Measurements from ENCODE around the gene LRP2. TPM values are rescaled to one million over a fixed set of nuclear protein-coding genes. Genes with fewer than 3 reads are reported as not detected.

Gene LRP2
- total RNA-seq, 4 donors from 2014 or later = not detected

- Histone ChIP-seq H3K27me3 (no peaks in the 10 kb centered on the region), H3K27ac (no peak overlapping the region), H3K36me3 (no peaks in the 10 kb centered on the region), H3K9me3 (no peaks in the 10 kb centered on the region), H3K4me3 (no peak overlapping the region), H3K4me1 (no peaks in the 10 kb centered on the region)
- ATAC-seq (no peak), DNase-seq (no peak)
- no peak for TF ChIP-seq POLR2A (IDR thresholded peaks at IDR 0.05)
- TF ChIP-seq CTCF (IDR thresholded peaks at IDR 0.05 in 4 of 5, conservative IDR thresholded peaks at IDR 0.05 in 1 of 5) = no peak
- in situ Hi-C loops (cut with MboI; ENCODE audit: low sequenced_read_pairs in 4 of 4) = no loop called here
- intact Hi-C loops (cut with DNase I; ENCODE audit: low total_unique reads) = no loop called here
These were observed 16.6 kb downstream of the LRP2 start for GRCh38 chr2:169345486-169346437.

GRCh38 chr2:169344736-169345485 lies 17.4 kb downstream of the LRP2 start:
- Histone ChIP-seq H3K4me1 (no peaks in the 10 kb centered on the region), H3K27ac (no peak overlapping the region), H3K4me3 (no peak overlapping the region), H3K27me3 (no peaks in the 10 kb centered on the region), H3K9me3 (no peaks in the 10 kb centered on the region), H3K36me3 (no peaks in the 10 kb centered on the region)
- TF ChIP-seq POLR2A (IDR thresholded peaks at IDR 0.05) = no peak
- no peak for TF ChIP-seq CTCF (IDR thresholded peaks at IDR 0.05 in 4 of 5, conservative IDR thresholded peaks at IDR 0.05 in 1 of 5)
- in situ Hi-C loops (cut with MboI; ENCODE audit: low sequenced_read_pairs in 4 of 4) = no loop called here
- intact Hi-C loops (cut with DNase I; ENCODE audit: low total_unique reads) = no loop called here
- ATAC-seq (no peak), DNase-seq (no peak)

GRCh38 chr2:169343202-169343601 lies 19.1 kb downstream of the LRP2 start:
- ATAC-seq = no peak
- Histone ChIP-seq H3K4me1 (no peaks in the 10 kb centered on the region), H3K9me3 (no peaks in the 10 kb centered on the region), H3K36me3 (no peaks in the 10 kb centered on the region), H3K4me3 (no peak overlapping the region), H3K27me3 (no peaks in the 10 kb centered on the region), H3K27ac (no peak overlapping the region)
- DNase-seq = no peak
- intact Hi-C loops (cut with DNase I; ENCODE audit: low total_unique reads) = no loop called here
- no peak for TF ChIP-seq POLR2A (IDR thresholded peaks at IDR 0.05)
- no peak for TF ChIP-seq CTCF (IDR thresholded peaks at IDR 0.05 in 4 of 5, conservative IDR thresholded peaks at IDR 0.05 in 1 of 5)
- in situ Hi-C loops (cut with MboI; ENCODE audit: low sequenced_read_pairs in 4 of 4) = no loop called here

- ATAC-seq = no peak
- Histone ChIP-seq H3K4me3 (no peak overlapping the region), H3K9me3 (no peaks in the 10 kb centered on the region), H3K36me3 (no peaks in the 10 kb centered on the region), H3K4me1 (no peaks in the 10 kb centered on the region), H3K27ac (no peak overlapping the region), H3K27me3 (no peaks in the 10 kb centered on the region)
- intact Hi-C loops (cut with DNase I; ENCODE audit: low total_unique reads) = no loop called here
- TF ChIP-seq POLR2A (IDR thresholded peaks at IDR 0.05) = no peak
- no peak for TF ChIP-seq CTCF (IDR thresholded peaks at IDR 0.05 in 4 of 5, conservative IDR thresholded peaks at IDR 0.05 in 1 of 5)
- DNase-seq = no peak
- in situ Hi-C loops (cut with MboI; ENCODE audit: low sequenced_read_pairs in 4 of 4) = no loop called here
These were observed 22.7 kb downstream of the LRP2 start for GRCh38 chr2:169339657-169340056.
